Trophoblast cell (in vitro differentiated cells and primary cell): ENCODE data around the gene THY1.

Source experiments
- DNase-seq, 2 donors: peaks; one replicate each; pipeline ENCODE4 v3.0.0-alpha.2; 2016
- H2AFZ ChIP-seq: 2 replicates; pipeline ENCODE4 v1.6.1; 2013; ENCODE audit warnings: low read length, moderate library complexity, mild to moderate bottlenecking; ENCODE audit not compliant: insufficient read depth, poor library complexity
- H2AK5ac ChIP-seq: 2 replicates; pipeline ENCODE4 v1.6.1; 2013; ENCODE audit warnings: mild to moderate bottlenecking, low read length
- H2BK120ac ChIP-seq: 2 replicates; pipeline ENCODE4 v1.6.1; 2013; ENCODE audit warnings: low read length, mild to moderate bottlenecking, moderate library complexity; ENCODE audit not compliant: insufficient read depth, poor library complexity
- H2BK12ac ChIP-seq: 2 replicates; pipeline ENCODE4 v1.6.1; 2013; ENCODE audit warnings: mild to moderate bottlenecking, low read length, moderate library complexity
- H2BK5ac ChIP-seq: 2 replicates; pipeline ENCODE4 v1.6.1; 2013; ENCODE audit warnings: low read length, low read depth, moderate library complexity, mild to moderate bottlenecking; ENCODE audit not compliant: poor library complexity
- H3K14ac ChIP-seq: 2 replicates; pipeline ENCODE4 v1.6.1; 2013; ENCODE audit warnings: mild to moderate bottlenecking, low read length
- H3K18ac ChIP-seq: 2 replicates; pipeline ENCODE4 v1.6.1; 2013; ENCODE audit warnings: mild to moderate bottlenecking, low read length
- H3K23ac ChIP-seq: 2 replicates; pipeline ENCODE4 v1.6.1; 2013; ENCODE audit warnings: low read length
- H3K27ac ChIP-seq: 2 replicates; pipeline ENCODE4 v1.5.1; 2013; ENCODE audit warnings: low read depth, mild to moderate bottlenecking, inconsistent platforms, low read length, moderate library complexity
- H3K27me3 ChIP-seq: 2 replicates; pipeline ENCODE4 v1.6.1; 2013; ENCODE audit warnings: inconsistent platforms, mild to moderate bottlenecking, low read length, moderate library complexity; ENCODE audit not compliant: insufficient read depth
- H3K36me3 ChIP-seq, 2 experiments: 1 replicate in 1 of 2; 2 replicates in 1 of 2; pipeline ENCODE4 v1.6.1; 2013; ENCODE audit warnings: low read length in 2 of 2, mild to moderate bottlenecking in 2 of 2, moderate library complexity in 1 of 2; ENCODE audit not compliant: insufficient read depth in 2 of 2, control insufficient read depth in 1 of 2
- H3K4ac ChIP-seq: 2 replicates; pipeline ENCODE4 v1.6.1; 2013; ENCODE audit warnings: low read depth, mild to moderate bottlenecking, low read length, moderate library complexity
- H3K4me1 ChIP-seq, 2 experiments: 1 replicate in 1 of 2; 2 replicates in 1 of 2; pipeline ENCODE4 v1.6.1; 2013; ENCODE audit warnings: low read length in 2 of 2, mild to moderate bottlenecking in 2 of 2, moderate library complexity in 1 of 2; ENCODE audit not compliant: insufficient read depth in 2 of 2, control insufficient read depth in 1 of 2
- H3K4me2 ChIP-seq: 2 replicates; pipeline ENCODE4 v1.6.1; 2013; ENCODE audit warnings: inconsistent platforms, mild to moderate bottlenecking, low read length, moderate library complexity
- H3K4me3 ChIP-seq: 2 replicates; pipeline ENCODE4 v1.5.1; 2013; ENCODE audit warnings: mild to moderate bottlenecking, low read depth, low read length, inconsistent platforms
- H3K79me1 ChIP-seq: one replicate; pipeline ENCODE4 v1.6.1; 2013; ENCODE audit warnings: low read length
- H3K79me2 ChIP-seq: 2 replicates; pipeline ENCODE4 v1.6.1; 2013; ENCODE audit warnings: low read length, mild to moderate bottlenecking; ENCODE audit not compliant: control insufficient read depth, insufficient read depth, poor library complexity
- H3K9ac ChIP-seq: 2 replicates; pipeline ENCODE4 v1.6.1; 2013; ENCODE audit warnings: mild to moderate bottlenecking, low read length
- H3K9me3 ChIP-seq: 2 replicates; pipeline ENCODE4 v1.6.1; 2013; ENCODE audit warnings: low read depth, mild to moderate bottlenecking, control low read depth, inconsistent platforms, low read length; ENCODE audit not compliant: insufficient read depth
- H4K12ac ChIP-seq: 2 replicates; pipeline ENCODE4 v1.6.1; 2013; ENCODE audit warnings: low read depth, mild to moderate bottlenecking, low read length, moderate library complexity
- H4K8ac ChIP-seq: 2 replicates; pipeline ENCODE4 v1.6.1; 2013; ENCODE audit warnings: low read depth, mild to moderate bottlenecking, low read length, moderate library complexity
- H4K91ac ChIP-seq: one replicate; pipeline ENCODE4 v1.6.1; 2013; ENCODE audit warnings: low read depth, mild to moderate bottlenecking, low read length, moderate library complexity
- WGBS: extraction: QIAGEN DNeasy Blood & Tissue Kit; methylation state at CpG from one replicate; pipeline ENCODE4 v1.1.7; 2013; ENCODE audit warnings: missing lambda C conversion rate; ENCODE audit not compliant: insufficient read length, insufficient coverage; ENCODE audit errors: extremely low coverage; 5-methylcytosine and 5-hydroxymethylcytosine counted together

THY1 gene

GRCh38 chr11:119415517-119415916 is 7.5 kb downstream of the THY1 start:
- H3K14ac ChIP-seq, result no peak overlapping the region
- H3K79me1 ChIP-seq, result no peaks in the 10 kb centered on the region
- H3K9ac ChIP-seq, result no peak overlapping the region
- peaks cover 15 to 18% of the 10 kb centered on the region in 2 experiments for H3K36me3 ChIP-seq
- no peaks in the 10 kb centered on the region for H3K79me2 ChIP-seq
- WGBS, result no CpG with 5 or more reads among the region's 3 CpGs
- H3K4me1 ChIP-seq, result peaks cover 12 to 16% of the 10 kb centered on the region in 2 experiments
- H3K4me2 ChIP-seq, result no peak overlapping the region
- H2AFZ ChIP-seq, result no peak overlapping the region
- H3K18ac ChIP-seq, result no peak overlapping the region
- H3K27me3 ChIP-seq, result no peaks in the 10 kb centered on the region
- H3K9me3 ChIP-seq, result no peaks in the 10 kb centered on the region
- H2AK5ac ChIP-seq, result no peak overlapping the region
- no peak overlapping the region for H4K12ac ChIP-seq
- no peak overlapping the region for H3K27ac ChIP-seq
- no peak overlapping the region for H2BK120ac ChIP-seq
- H3K23ac ChIP-seq, result no peak overlapping the region
- H3K4ac ChIP-seq, result no peak overlapping the region
- DNase-seq, result no peak
- H4K8ac ChIP-seq, result no peak overlapping the region
- H2BK5ac ChIP-seq, result no peak overlapping the region
- H4K91ac ChIP-seq, result no peak overlapping the region
- H2BK12ac ChIP-seq, result no peak overlapping the region
- H3K4me3 ChIP-seq, result no peak overlapping the region

- Histone ChIP-seq H3K14ac (no peak overlapping the region), H3K27ac (no peak overlapping the region), H3K23ac (no peak overlapping the region), H3K79me2 (no peaks in the 10 kb centered on the region), H2BK120ac (no peak overlapping the region), H4K8ac (no peak overlapping the region), H3K36me3 (peaks cover 11 to 12% of the 10 kb centered on the region in 2 experiments), H3K79me1 (no peaks in the 10 kb centered on the region), H3K9me3 (no peaks in the 10 kb centered on the region), H2BK5ac (no peak overlapping the region), H4K12ac (no peak overlapping the region), H2BK12ac (no peak overlapping the region), H3K4me3 (no peak overlapping the region), H3K4ac (no peak overlapping the region), H4K91ac (no peak overlapping the region), H2AK5ac (no peak overlapping the region), H3K9ac (no peak overlapping the region), H3K4me1 (peaks cover 12 to 16% of the 10 kb centered on the region in 2 experiments), H2AFZ (no peak overlapping the region), H3K27me3 (no peaks in the 10 kb centered on the region), H3K4me2 (no peak overlapping the region), H3K18ac (no peak overlapping the region)
- DNase-seq, result no peak
These were observed 8.2 kb downstream of the THY1 start for GRCh38 chr11:119414734-119415133.

- no peak overlapping the region for H2AFZ ChIP-seq
- H2AK5ac ChIP-seq, result no peak overlapping the region
- no peaks in the 10 kb centered on the region for H3K79me2 ChIP-seq
- no peak overlapping the region for H3K4ac ChIP-seq
- no peaks in the 10 kb centered on the region for H3K79me1 ChIP-seq
- H3K9ac ChIP-seq, result no peak overlapping the region
- no peak overlapping the region for H3K4me3 ChIP-seq
- no peak overlapping the region for H3K4me2 ChIP-seq
- WGBS, result no CpG with 5 or more reads among the region's 2 CpGs
- H2BK5ac ChIP-seq, result no peak overlapping the region
- H3K27me3 ChIP-seq, result no peaks in the 10 kb centered on the region
- no peak overlapping the region for H3K27ac ChIP-seq
- no peak overlapping the region for H2BK120ac ChIP-seq
- no peak overlapping the region for H2BK12ac ChIP-seq
- no peaks in the 10 kb centered on the region for H3K9me3 ChIP-seq
- H3K23ac ChIP-seq, result no peak overlapping the region
- H3K18ac ChIP-seq, result no peak overlapping the region
- H3K4me1 ChIP-seq, result peaks cover 12 to 16% of the 10 kb centered on the region in 2 experiments
- H4K12ac ChIP-seq, result no peak overlapping the region
- H3K36me3 ChIP-seq, result peaks cover 7 to 8% of the 10 kb centered on the region in 2 experiments
- no peak overlapping the region for H4K8ac ChIP-seq
- DNase-seq, result no peak
- no peak overlapping the region for H3K14ac ChIP-seq
- no peak overlapping the region for H4K91ac ChIP-seq
These were observed 8.7 kb downstream of the THY1 start for GRCh38 chr11:119414321-119414720.

GRCh38 chr11:119412072-119412471 is 10.9 kb downstream of the THY1 start:
- Histone ChIP-seq H3K4me1 (no peaks in the 10 kb centered on the region), H2AK5ac (no peak overlapping the region), H4K91ac (no peak overlapping the region), H4K12ac (no peak overlapping the region), H4K8ac (no peak overlapping the region), H3K79me2 (no peaks in the 10 kb centered on the region), H3K27me3 (no peaks in the 10 kb centered on the region), H3K14ac (no peak overlapping the region), H3K36me3 (no peaks in the 10 kb centered on the region), H2AFZ (no peak overlapping the region), H3K18ac (no peak overlapping the region), H3K9ac (no peak overlapping the region), H3K79me1 (no peaks in the 10 kb centered on the region), H2BK12ac (no peak overlapping the region), H2BK120ac (no peak overlapping the region), H3K4me3 (no peak overlapping the region), H3K27ac (no peak overlapping the region), H3K9me3 (no peaks in the 10 kb centered on the region), H3K4ac (no peak overlapping the region), H3K4me2 (no peak overlapping the region), H3K23ac (no peak overlapping the region), H2BK5ac (no peak overlapping the region)
- no CpG with 5 or more reads among the region's 2 CpGs for WGBS
- no peak for DNase-seq
